ENCODE results near the gene ERMN. TPM values are rescaled to one million over a fixed set of nuclear protein-coding genes. Genes with fewer than 3 reads are reported as not detected.
A peak's percentile ranks its signal among the peaks of the same experiment; 100 is the strongest.
"Not testable (repeated sequence)": the region's sequence is repeated elsewhere in the genome, so short reads cannot be mapped to it uniquely, and the experiment has no call there.

The ERMN gene
- total RNA-seq, 4 donors from 2014 or later = 0.38 to 5.0 (median 0.55) TPM

DNA sequence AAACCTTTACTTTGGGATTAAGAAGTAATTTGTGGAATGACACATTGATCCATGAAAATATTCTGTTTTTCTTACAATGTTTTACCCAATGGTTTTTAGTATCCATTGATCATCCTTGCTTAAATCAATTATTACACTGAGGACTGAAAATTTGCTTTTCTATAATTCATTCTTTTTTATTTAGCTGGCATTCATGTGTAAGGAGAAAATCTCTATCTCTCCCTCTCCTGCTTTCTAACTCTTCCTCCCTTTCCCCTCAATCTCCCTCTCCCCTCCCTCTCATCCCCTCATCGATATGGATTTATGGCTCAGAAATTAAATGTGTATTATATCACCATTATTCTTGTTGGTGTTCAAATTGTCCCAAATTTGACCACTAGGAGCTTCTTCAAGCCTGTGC is 38.5 kb downstream of the ERMN start:
- no peak for TF ChIP-seq POLR2A (IDR thresholded peaks at IDR 0.05)
- TF ChIP-seq, protein P1, sequence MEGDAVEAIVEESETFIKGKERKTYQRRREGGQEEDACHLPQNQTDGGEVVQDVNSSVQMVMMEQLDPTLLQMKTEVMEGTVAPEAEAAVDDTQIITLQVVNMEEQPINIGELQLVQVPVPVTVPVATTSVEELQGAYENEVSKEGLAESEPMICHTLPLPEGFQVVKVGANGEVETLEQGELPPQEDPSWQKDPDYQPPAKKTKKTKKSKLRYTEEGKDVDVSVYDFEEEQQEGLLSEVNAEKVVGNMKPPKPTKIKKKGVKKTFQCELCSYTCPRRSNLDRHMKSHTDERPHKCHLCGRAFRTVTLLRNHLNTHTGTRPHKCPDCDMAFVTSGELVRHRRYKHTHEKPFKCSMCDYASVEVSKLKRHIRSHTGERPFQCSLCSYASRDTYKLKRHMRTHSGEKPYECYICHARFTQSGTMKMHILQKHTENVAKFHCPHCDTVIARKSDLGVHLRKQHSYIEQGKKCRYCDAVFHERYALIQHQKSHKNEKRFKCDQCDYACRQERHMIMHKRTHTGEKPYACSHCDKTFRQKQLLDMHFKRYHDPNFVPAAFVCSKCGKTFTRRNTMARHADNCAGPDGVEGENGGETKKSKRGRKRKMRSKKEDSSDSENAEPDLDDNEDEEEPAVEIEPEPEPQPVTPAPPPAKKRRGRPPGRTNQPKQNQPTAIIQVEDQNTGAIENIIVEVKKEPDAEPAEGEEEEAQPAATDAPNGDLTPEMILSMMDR (IDR thresholded peaks at IDR 0.05) = no peak
- no peaks in the 10 kb centered on the region for H3K27me3 ChIP-seq
- DNase-seq = no peak

GRCh38 chr2:157283468-157283867 is 42.2 kb downstream of the ERMN start:
- DNase-seq = no peak
- no peaks in the 10 kb centered on the region for H3K9me3 ChIP-seq
- no peaks in the 10 kb centered on the region for H3K4me1 ChIP-seq
- no peak overlapping the region for H3K27ac ChIP-seq
- H3K4me3 ChIP-seq = no peak overlapping the region
- TF ChIP-seq POLR2A (IDR thresholded peaks at IDR 0.05) = no peak
- TF ChIP-seq, protein P1 (IDR thresholded peaks at IDR 0.05) = no peak
- no peaks in the 10 kb centered on the region for H3K36me3 ChIP-seq
- no peaks in the 10 kb centered on the region for H3K27me3 ChIP-seq

More for the DNA sequence above, 38.5 kb downstream of the ERMN start:
- no peaks in the 10 kb centered on the region for H3K36me3 ChIP-seq
- no peaks in the 10 kb centered on the region for H3K4me1 ChIP-seq
- H3K9me3 ChIP-seq = no peaks in the 10 kb centered on the region
- no peak overlapping the region for H3K27ac ChIP-seq
- no peak overlapping the region for H3K4me3 ChIP-seq

- Histone ChIP-seq H3K27me3 (no peaks in the 10 kb centered on the region), H3K36me3 (no peaks in the 10 kb centered on the region)
- TF ChIP-seq, protein P1 (IDR thresholded peaks at IDR 0.05) = no peak
- TF ChIP-seq POLR2A (IDR thresholded peaks at IDR 0.05) = no peak
Measured at GRCh38 chr2:157281316-157281715, 44.3 kb downstream of the ERMN start.

DNA sequence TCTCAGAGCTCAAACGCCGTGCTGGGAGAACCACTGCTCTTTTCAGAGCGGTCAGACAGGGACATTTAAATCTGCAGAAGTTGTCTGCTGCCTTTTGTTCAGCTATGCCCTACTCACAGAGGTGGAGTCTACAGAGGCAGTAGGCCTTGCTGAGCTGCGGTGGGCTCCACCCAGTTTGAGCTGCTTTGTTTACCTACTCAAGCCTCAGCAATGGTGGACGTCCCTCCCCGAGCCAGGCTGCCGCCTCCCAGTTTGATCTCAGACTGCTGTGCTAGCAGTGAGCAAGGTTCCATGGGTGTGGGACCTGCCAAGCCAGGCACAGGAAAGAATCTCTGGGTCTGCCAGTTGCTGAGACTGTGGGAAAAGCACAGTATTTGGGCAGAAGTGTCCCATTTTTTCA is 46.3 kb downstream of the ERMN start:
- H3K36me3 ChIP-seq, H3K4me1 ChIP-seq, H3K4me3 ChIP-seq, H3K27me3 ChIP-seq, H3K9me3 ChIP-seq, H3K27ac ChIP-seq: not testable (repeated sequence)
- peak in 1 of 3 donors; percentile 59 for DNase-seq

More at GRCh38 chr2:157281316-157281715, 44.3 kb downstream of the ERMN start:
- Histone ChIP-seq H3K27ac (no peak overlapping the region), H3K9me3 (no peaks in the 10 kb centered on the region), H3K4me1 (no peaks in the 10 kb centered on the region), H3K4me3 (no peak overlapping the region)
- no peak for DNase-seq

GRCh38 chr2:157271590-157272203 is 53.9 kb downstream of the ERMN start:
- Histone ChIP-seq H3K27ac (no peak overlapping the region), H3K4me3 (no peak overlapping the region), H3K36me3 (no peaks in the 10 kb centered on the region), H3K4me1 (no peaks in the 10 kb centered on the region), H3K27me3 (no peaks in the 10 kb centered on the region), H3K9me3 (no peaks in the 10 kb centered on the region)
- DNase-seq = no peak
- TF ChIP-seq POLR2A (IDR thresholded peaks at IDR 0.05) = no peak
- TF ChIP-seq, protein P1 (IDR thresholded peaks at IDR 0.05) = no peak

DNA sequence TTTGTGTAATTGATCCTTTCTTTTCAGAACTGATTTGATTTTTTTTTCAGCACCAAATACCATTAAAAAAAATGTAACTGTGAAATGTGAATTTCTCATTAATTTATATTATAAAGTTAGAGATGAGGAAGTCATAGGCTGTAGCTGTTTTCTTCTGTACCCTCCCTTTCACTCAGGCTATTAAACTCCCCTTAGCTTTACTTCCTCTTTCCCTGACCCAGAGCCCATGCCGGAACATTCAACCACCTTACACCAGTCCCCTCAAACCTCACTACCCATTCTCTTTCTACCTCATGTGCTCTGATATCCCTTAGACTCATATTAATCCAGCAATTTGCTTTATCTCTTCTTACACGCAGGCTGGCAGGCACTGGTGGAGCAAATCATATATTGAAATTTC is 55.7 kb downstream of the ERMN start:
- Histone ChIP-seq H3K4me3 (no peak overlapping the region), H3K9me3 (no peaks in the 10 kb centered on the region), H3K4me1 (no peaks in the 10 kb centered on the region), H3K36me3 (no peaks in the 10 kb centered on the region), H3K27me3 (no peaks in the 10 kb centered on the region), H3K27ac (no peak overlapping the region)
- TF ChIP-seq, protein P1 (IDR thresholded peaks at IDR 0.05) = no peak
- TF ChIP-seq POLR2A (IDR thresholded peaks at IDR 0.05) = no peak
- DNase-seq = no peak

Measured in Peyer's patch (tissue), 4 donors.